Fibroblast of villous mesenchyme (primary cell): Measurements from ENCODE around the gene AP1S1. TPM values are rescaled to one million over a fixed set of nuclear protein-coding genes. Genes with fewer than 3 reads are reported as not detected.

Source experiments
- DNase-seq: peaks from one replicate; pipeline ENCODE4 v3.0.0-alpha.2; 2010; ENCODE audit warnings: low read depth
- H3K4me3 ChIP-seq: 2 replicates; pipeline ENCODE4 v1.5.1; 2011; ENCODE audit warnings: low read depth, mild to moderate bottlenecking, low read length
- CTCF ChIP-seq: IDR thresholded peaks from 2 replicates; pipeline ENCODE4 v1.5.1; 2012; ENCODE audit warnings: low read depth, mild to moderate bottlenecking, low read length; ENCODE audit not compliant: insufficient read depth
- total RNA-seq: library from RNA; depleted of rRNA; stranded (reverse); fragments of >200 nt; gene quantifications from 2 replicates; pipeline ENCODE4 v1.2.3, GENCODE V29; 2012

AP1S1 gene
- total RNA-seq, 1 donor: 154 TPM

DNA sequence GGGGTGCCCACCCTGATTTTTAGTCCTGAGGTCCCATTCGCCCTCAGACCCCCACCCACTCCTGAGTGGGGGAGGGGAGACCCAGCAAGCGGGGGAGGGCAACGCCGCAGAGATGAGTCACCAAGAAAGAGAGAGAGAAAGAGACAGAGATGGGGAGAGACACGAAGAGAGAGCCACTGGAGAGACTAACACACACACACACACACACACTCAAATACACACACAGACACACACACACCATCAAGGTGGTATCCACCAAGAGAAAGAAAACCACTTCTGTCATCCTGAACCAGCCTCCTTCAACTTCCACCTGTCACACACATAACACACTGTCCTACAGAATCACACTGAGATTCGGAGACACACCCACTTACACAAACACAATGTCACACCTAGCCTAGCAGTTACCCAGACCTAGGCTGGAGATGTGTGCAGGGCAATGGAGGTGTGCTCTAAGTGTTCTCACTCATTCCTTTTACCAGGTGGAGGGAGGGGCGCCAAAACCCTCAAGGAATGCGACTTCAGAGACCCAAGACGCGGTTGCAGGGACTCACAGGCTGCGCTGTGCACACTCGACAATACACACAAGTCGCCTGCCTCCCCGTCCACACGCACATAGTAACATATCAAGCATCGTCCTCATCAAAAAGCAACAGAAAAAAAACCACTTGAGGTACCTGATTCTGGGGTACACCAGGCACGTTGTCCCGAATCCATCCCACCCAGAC lies 15.0 kb downstream of the AP1S1 start:
- no peak overlapping the region for H3K4me3 ChIP-seq
- DNase-seq: no peak
- TF ChIP-seq CTCF: no peak

DNA sequence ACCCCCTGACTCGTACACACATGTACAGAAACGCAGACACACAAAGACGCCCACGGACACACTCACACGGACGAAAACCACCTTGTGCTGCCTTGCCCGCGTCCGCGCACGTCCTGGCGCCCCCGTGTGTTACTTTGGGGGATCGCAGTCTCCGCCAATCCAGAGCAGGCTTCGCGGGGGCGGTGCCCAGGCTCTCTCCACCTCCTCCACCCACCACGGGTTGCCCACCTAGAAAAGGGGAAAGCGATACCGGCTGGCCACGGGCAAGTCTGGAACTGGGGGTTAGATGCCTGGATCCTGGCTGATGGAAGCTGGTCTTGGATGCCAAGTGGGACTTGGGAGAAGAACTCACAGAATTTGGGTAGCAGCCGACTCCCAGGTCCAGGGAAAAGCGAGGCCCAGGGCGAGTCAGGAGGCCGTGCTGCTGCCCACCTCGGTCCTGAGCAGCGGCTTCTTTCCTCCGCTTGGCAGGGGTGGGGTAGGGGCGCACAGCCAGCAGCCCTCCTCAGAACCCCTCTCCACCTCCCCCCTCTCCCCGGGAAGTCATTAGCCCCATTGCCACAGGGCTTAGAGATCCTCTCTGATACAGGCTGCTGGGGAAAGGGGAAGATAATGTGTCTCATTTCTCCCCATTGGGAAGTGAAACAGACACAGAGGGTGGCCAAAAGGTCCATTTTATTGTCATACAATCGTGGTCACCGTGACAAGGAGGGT lies 15.7 kb downstream of the AP1S1 start:
- DNase-seq: peak; percentile 54
- H3K4me3 ChIP-seq: no peak overlapping the region

DNA sequence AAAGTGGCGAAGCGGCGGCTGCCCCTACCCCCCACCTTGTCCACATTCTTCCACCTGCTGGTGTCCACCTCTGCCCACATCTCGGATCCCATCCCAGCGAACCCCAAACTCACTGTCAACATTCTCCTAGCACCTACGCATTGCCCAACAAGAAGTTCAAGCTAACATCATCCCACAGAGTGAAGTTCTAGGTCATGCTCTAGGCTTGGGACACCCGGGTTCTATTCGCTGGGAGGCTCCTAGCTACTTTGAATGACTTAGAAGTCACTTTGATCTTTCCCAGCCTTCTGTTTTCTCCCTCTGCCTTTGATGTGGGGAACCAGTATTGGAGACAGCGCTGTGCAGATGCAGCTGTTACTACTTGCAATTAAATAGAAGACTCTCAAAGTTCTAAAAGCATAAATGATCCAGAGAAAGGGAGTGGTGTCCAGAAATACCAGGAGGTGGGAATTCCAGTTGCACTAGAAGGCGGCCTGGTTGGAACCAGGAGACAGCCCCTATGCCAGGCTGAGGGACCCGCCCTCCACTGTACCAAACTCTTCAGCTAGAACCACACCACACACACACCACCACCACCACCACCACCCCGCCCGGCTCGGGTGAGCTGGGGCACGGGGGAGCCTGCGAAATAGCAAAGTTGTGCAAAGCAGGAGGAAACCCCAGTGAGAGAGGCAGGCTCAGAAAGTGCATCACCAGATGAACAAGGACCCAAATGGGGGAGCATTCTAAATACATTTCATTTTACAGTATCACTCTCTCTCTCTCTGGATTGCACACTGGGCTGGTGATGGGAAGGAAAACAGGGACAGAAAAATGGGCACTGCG lies 16.6 kb downstream of the AP1S1 start:
- H3K4me3 ChIP-seq: no peak overlapping the region
- TF ChIP-seq CTCF: no peak
- DNase-seq: no peak

More for the DNA sequence above, 15.7 kb downstream of the AP1S1 start:
- TF ChIP-seq CTCF: peak; percentile 95

DNA sequence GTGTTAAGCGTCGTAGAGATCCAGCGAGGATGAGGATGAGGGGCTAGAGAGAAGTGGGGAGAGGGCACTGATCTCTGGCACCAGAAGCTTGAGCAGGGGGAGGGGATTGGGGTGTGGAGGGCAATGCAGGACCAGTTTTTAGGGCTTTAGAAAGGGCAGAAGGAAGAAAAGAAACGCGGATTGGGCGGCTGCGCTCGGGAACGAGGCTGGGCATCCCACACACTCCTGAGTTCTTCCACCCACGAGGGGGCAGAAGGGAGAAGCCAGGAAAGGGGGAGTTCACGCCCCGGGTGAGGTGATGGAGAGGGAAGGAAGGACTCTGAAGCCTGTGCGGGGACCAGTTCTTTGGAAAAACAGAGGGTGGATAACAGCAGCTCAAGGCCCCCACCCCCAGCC lies 17.2 kb downstream of the AP1S1 start:
- no peak for DNase-seq
- H3K4me3 ChIP-seq: no peak overlapping the region
- peak; percentile 43 for TF ChIP-seq CTCF

DNA sequence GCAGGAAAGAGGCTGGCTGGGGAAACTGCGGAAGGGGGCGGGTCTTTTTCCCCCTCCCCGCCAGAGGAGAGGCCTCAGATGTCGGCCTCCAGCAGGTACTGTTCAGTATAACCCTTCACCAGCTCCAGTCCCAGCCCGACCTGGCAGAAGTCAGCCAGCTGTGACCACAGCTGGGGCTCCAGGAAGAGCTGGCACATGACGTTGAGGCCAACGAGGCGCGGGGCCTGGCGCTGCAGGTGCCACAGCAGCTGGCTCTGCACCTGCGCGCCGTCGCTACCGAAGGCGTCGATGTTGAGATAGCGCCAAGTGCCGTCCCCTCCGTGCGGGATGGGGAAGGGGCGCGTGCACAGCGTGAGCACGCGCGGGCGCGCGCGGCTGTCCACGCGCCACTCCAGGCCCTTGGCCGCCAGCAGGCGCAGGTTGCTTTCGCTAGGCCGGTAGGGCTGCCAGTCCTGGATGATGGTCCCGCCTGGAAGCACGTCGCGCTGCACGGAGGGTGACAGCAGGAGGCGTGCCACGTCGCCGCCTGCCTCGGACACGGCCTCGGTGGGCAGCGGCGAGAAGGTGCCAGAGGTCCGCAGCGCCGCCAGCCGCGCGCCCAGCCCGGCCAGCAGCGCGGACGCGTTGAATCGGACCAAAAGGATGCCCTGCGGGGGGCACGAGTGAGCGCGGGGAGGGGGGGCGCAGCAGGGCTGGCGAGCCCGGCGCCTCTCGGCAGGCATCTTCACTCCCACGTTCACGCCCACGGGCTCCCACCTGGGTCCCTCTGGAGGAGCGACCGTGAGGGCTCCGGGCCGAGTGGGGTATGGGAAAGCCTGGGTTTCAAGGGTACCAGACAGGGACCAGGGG lies 18.0 kb downstream of the AP1S1 start:
- DNase-seq: no peak
- peak; percentile 5 for TF ChIP-seq CTCF
- no peak overlapping the region for H3K4me3 ChIP-seq
